Panc1 (cell line): Measurements from ENCODE around the gene ACSS1.

Experiments used
- POLR2AphosphoS5 ChIP-seq: IDR thresholded peaks from 2 replicates; pipeline ENCODE4 v1.6.1; 2012; ENCODE audit warnings: mild to moderate bottlenecking, low read depth, low read length, moderate library complexity
- SIN3A ChIP-seq: IDR thresholded peaks from 2 replicates; pipeline ENCODE4 v1.6.1; 2012; ENCODE audit warnings: low read depth, mild to moderate bottlenecking, low read length, moderate library complexity, borderline replicate concordance; ENCODE audit not compliant: insufficient read depth
- TCF7L2 ChIP-seq: IDR thresholded peaks from 2 replicates; pipeline ENCODE4 v1.6.1; 2011; ENCODE audit warnings: mild to moderate bottlenecking, low read depth, low read length, inconsistent platforms
- TF ChIP-seq, protein P1 (sequence below): fragments of 450-650 bp; IDR thresholded peaks from 2 replicates; pipeline ENCODE4 v1.5.1; 2017; ENCODE audit warnings: mild to moderate bottlenecking
- TF ChIP-seq, protein P2 (sequence below), 2 experiments: IDR thresholded peaks; 2 replicates each; pipeline ENCODE4 v1.6.1; 2011 to 2012; ENCODE audit warnings: low read depth in 2 of 2, control low read depth in 1 of 2, low read length in 1 of 2, mild to moderate bottlenecking in 1 of 2, moderate library complexity in 1 of 2; ENCODE audit not compliant: insufficient read depth in 1 of 2

DNA sequence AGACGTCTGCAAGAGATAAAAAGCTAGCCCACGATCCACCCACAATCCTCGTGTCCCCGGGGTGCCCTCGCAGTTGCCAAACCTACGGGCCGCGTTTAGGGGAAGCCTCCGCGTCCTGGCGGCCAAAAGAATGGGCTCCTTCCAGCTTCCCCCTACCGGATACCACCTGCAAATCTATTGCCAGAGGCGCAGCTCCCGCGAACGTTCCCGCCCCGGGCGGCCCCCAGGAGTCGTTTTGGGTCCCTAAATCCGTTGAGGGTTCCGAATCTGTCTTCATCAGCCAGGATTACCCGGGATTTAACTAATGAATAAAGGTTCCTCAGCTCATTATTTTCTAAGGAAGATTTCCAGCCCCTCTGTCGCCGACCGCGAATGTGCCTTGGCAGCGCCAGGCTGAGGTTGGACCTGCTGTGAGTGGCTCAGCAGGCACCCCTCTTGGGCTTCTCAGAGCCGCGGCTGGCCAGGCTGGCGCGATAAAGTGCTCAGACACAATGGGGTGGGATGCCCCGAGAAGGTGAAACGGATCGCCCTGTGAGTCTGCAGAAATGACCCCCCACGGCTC, 26.8 kb upstream of the ACSS1 start:
- TF ChIP-seq, protein P1, sequence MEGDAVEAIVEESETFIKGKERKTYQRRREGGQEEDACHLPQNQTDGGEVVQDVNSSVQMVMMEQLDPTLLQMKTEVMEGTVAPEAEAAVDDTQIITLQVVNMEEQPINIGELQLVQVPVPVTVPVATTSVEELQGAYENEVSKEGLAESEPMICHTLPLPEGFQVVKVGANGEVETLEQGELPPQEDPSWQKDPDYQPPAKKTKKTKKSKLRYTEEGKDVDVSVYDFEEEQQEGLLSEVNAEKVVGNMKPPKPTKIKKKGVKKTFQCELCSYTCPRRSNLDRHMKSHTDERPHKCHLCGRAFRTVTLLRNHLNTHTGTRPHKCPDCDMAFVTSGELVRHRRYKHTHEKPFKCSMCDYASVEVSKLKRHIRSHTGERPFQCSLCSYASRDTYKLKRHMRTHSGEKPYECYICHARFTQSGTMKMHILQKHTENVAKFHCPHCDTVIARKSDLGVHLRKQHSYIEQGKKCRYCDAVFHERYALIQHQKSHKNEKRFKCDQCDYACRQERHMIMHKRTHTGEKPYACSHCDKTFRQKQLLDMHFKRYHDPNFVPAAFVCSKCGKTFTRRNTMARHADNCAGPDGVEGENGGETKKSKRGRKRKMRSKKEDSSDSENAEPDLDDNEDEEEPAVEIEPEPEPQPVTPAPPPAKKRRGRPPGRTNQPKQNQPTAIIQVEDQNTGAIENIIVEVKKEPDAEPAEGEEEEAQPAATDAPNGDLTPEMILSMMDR, result no peak
- no peak for TF ChIP-seq POLR2AphosphoS5
- no peak for TF ChIP-seq SIN3A
- TF ChIP-seq, protein P2, sequence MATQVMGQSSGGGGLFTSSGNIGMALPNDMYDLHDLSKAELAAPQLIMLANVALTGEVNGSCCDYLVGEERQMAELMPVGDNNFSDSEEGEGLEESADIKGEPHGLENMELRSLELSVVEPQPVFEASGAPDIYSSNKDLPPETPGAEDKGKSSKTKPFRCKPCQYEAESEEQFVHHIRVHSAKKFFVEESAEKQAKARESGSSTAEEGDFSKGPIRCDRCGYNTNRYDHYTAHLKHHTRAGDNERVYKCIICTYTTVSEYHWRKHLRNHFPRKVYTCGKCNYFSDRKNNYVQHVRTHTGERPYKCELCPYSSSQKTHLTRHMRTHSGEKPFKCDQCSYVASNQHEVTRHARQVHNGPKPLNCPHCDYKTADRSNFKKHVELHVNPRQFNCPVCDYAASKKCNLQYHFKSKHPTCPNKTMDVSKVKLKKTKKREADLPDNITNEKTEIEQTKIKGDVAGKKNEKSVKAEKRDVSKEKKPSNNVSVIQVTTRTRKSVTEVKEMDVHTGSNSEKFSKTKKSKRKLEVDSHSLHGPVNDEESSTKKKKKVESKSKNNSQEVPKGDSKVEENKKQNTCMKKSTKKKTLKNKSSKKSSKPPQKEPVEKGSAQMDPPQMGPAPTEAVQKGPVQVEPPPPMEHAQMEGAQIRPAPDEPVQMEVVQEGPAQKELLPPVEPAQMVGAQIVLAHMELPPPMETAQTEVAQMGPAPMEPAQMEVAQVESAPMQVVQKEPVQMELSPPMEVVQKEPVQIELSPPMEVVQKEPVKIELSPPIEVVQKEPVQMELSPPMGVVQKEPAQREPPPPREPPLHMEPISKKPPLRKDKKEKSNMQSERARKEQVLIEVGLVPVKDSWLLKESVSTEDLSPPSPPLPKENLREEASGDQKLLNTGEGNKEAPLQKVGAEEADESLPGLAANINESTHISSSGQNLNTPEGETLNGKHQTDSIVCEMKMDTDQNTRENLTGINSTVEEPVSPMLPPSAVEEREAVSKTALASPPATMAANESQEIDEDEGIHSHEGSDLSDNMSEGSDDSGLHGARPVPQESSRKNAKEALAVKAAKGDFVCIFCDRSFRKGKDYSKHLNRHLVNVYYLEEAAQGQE (IDR thresholded peaks at IDR 0.05; ENCODE audit: insufficient read depth in 1 of 2, low read depth in 2 of 2, low read length in 1 of 2), result no peak
- TF ChIP-seq TCF7L2, result no peak
